ENCODE data around the gene CLBA1.

GRCh38 chr14:105042813-105043212, 57.2 kb downstream of the CLBA1 start:
- TF ChIP-seq GATA3 (IDR thresholded peaks at IDR 0.05; ENCODE audit: low read depth, low read length) = no peak
- no peak for TF ChIP-seq GATA2 (IDR thresholded peaks at IDR 0.05; ENCODE audit: low read depth, low read length)
